ENCODE measurements around the gene EPS8L3.
"Not testable (repeated sequence)": the region's sequence is repeated elsewhere in the genome, so short reads cannot be mapped to it uniquely, and the experiment has no call there.

Gene EPS8L3

GRCh38 chr1:109728870-109729269 is 34.9 kb downstream of the EPS8L3 start:
- DNase-seq: no peak

GRCh38 chr1:109726728-109727373 is 36.9 kb downstream of the EPS8L3 start:
- DNase-seq: no peak

GRCh38 chr1:109726007-109726406 is 37.7 kb downstream of the EPS8L3 start:
- DNase-seq: no peak

- no peak for DNase-seq
Observed at GRCh38 chr1:109725510-109725909, 38.2 kb downstream of the EPS8L3 start.

GRCh38 chr1:109724933-109725332 is 38.8 kb downstream of the EPS8L3 start:
- DNase-seq: no peak

- peak; percentile 48 to 74 for DNase-seq
Observed at GRCh38 chr1:109722908-109723691, 40.6 kb downstream of the EPS8L3 start.

GRCh38 chr1:109721971-109722370 is 41.8 kb downstream of the EPS8L3 start:
- DNase-seq: no peak

GRCh38 chr1:109721042-109721441 is 42.7 kb downstream of the EPS8L3 start:
- no peak for DNase-seq

- DNase-seq: no peak
Observed at GRCh38 chr1:109719337-109719837, 44.3 kb downstream of the EPS8L3 start.

GRCh38 chr1:109718495-109718894 is 45.2 kb downstream of the EPS8L3 start:
- peak in 1 of 2 experiments; percentile 45 for DNase-seq

GRCh38 chr1:109717729-109718128 is 46.0 kb downstream of the EPS8L3 start:
- no peak for DNase-seq

GRCh38 chr1:109716570-109717090 is 47.1 kb downstream of the EPS8L3 start:
- DNase-seq: no peak

GRCh38 chr1:109716121-109716520 is 47.6 kb downstream of the EPS8L3 start:
- DNase-seq: no peak

- DNase-seq: no peak
Observed at GRCh38 chr1:109714661-109715372, 48.9 kb downstream of the EPS8L3 start.

GRCh38 chr1:109713636-109714035 is 50.1 kb downstream of the EPS8L3 start:
- no peak for DNase-seq

GRCh38 chr1:109712321-109712864 is 51.3 kb downstream of the EPS8L3 start:
- no peak for DNase-seq

- DNase-seq: not testable (repeated sequence)
Observed at GRCh38 chr1:109711593-109712320, 52.0 kb downstream of the EPS8L3 start, which contains the start of gene GSTM5. Gene GSTM5 (plus strand): TSS chr1:109712251. CDS start chr1:109712313, 62 bp downstream.

GRCh38 chr1:109709822-109710221 is 53.9 kb downstream of the EPS8L3 start:
- DNase-seq: not testable (repeated sequence)

- not testable (repeated sequence) for DNase-seq
Observed at GRCh38 chr1:109708949-109709348, 54.8 kb downstream of the EPS8L3 start.

- DNase-seq: no peak
Observed at GRCh38 chr1:109705411-109705810, 58.3 kb downstream of the EPS8L3 start.

- DNase-seq: peak in 1 of 2 experiments; percentile 19
Observed at GRCh38 chr1:109704173-109704572, 59.5 kb downstream of the EPS8L3 start.

GRCh38 chr1:109702940-109703339 is 60.8 kb downstream of the EPS8L3 start:
- not testable (repeated sequence) for DNase-seq
